ENCODE results near the gene DCC.

The DCC gene

GRCh38 chr18:52499016-52499415 lies 159.0 kb downstream of the DCC start:
- no peak for DNase-seq (ENCODE audit: low read depth in 1 of 2, low spot score in 1 of 2)

GRCh38 chr18:52499644-52500043 lies 159.6 kb downstream of the DCC start:
- no peak for DNase-seq (ENCODE audit: low read depth in 1 of 2, low spot score in 1 of 2)

- no peak for DNase-seq (ENCODE audit: low read depth in 1 of 2, low spot score in 1 of 2)
Measured at GRCh38 chr18:52504589-52504988, 164.6 kb downstream of the DCC start.

- DNase-seq (ENCODE audit: low read depth in 1 of 2, low spot score in 1 of 2): no peak
Measured at GRCh38 chr18:52510139-52510538, 170.1 kb downstream of the DCC start.

- no peak for DNase-seq (ENCODE audit: low read depth in 1 of 2, low spot score in 1 of 2)
Measured at GRCh38 chr18:52518086-52518485, 178.1 kb downstream of the DCC start.

- no peak for DNase-seq (ENCODE audit: low read depth in 1 of 2, low spot score in 1 of 2)
Measured at GRCh38 chr18:52519021-52519420, 179.0 kb downstream of the DCC start.

- DNase-seq (ENCODE audit: low read depth in 1 of 2, low spot score in 1 of 2): no peak
Measured at GRCh38 chr18:52523566-52523965, 183.6 kb downstream of the DCC start.

- no peak for DNase-seq (ENCODE audit: low read depth in 1 of 2, low spot score in 1 of 2)
Measured at GRCh38 chr18:52531836-52532235, 191.8 kb downstream of the DCC start.

- no peak for DNase-seq (ENCODE audit: low read depth in 1 of 2, low spot score in 1 of 2)
Measured at GRCh38 chr18:52536039-52536438, 196.0 kb downstream of the DCC start.

- no peak for DNase-seq (ENCODE audit: low read depth in 1 of 2, low spot score in 1 of 2)
Measured at GRCh38 chr18:52537261-52537660, 197.3 kb downstream of the DCC start.

- no peak for DNase-seq (ENCODE audit: low read depth in 1 of 2, low spot score in 1 of 2)
Measured at GRCh38 chr18:52541056-52541455, 201.1 kb downstream of the DCC start.

GRCh38 chr18:52544086-52544485 lies 204.1 kb downstream of the DCC start:
- no peak for DNase-seq (ENCODE audit: low read depth in 1 of 2, low spot score in 1 of 2)

- no peak for DNase-seq (ENCODE audit: low read depth in 1 of 2, low spot score in 1 of 2)
Measured at GRCh38 chr18:52546686-52547346, 206.8 kb downstream of the DCC start.

- DNase-seq (ENCODE audit: low read depth in 1 of 2, low spot score in 1 of 2): no peak
Measured at GRCh38 chr18:52553441-52553840, 213.4 kb downstream of the DCC start.

- no peak for DNase-seq (ENCODE audit: low read depth in 1 of 2, low spot score in 1 of 2)
Measured at GRCh38 chr18:52554180-52554579, 214.2 kb downstream of the DCC start.

- DNase-seq (ENCODE audit: low read depth in 1 of 2, low spot score in 1 of 2): no peak
Measured at GRCh38 chr18:52567360-52567759, 227.4 kb downstream of the DCC start.

- DNase-seq (ENCODE audit: low read depth in 1 of 2, low spot score in 1 of 2): no peak
Measured at GRCh38 chr18:52569492-52569891, 229.5 kb downstream of the DCC start.

- DNase-seq (ENCODE audit: low read depth in 1 of 2, low spot score in 1 of 2): no peak
Measured at GRCh38 chr18:52570975-52571374, 231.0 kb downstream of the DCC start.

- DNase-seq (ENCODE audit: low read depth in 1 of 2, low spot score in 1 of 2): no peak
Measured at GRCh38 chr18:52572036-52573000, 232.3 kb downstream of the DCC start.

GRCh38 chr18:52577795-52578194 lies 237.8 kb downstream of the DCC start:
- DNase-seq (ENCODE audit: low read depth in 1 of 2, low spot score in 1 of 2): no peak

- no peak for DNase-seq (ENCODE audit: low read depth in 1 of 2, low spot score in 1 of 2)
Measured at GRCh38 chr18:52582061-52582460, 242.1 kb downstream of the DCC start.

GRCh38 chr18:52582516-52582915 lies 242.5 kb downstream of the DCC start:
- no peak for DNase-seq (ENCODE audit: low read depth in 1 of 2, low spot score in 1 of 2)
